HG03565 (cell line): Measurements from ENCODE around the gene VMA21.

Experiments used
- ATAC-seq: cut with Tn5 transposase; IDR thresholded peaks from one replicate; pipeline ENCODE4 v1.9.1; 2021; ENCODE audit warnings: mild to moderate bottlenecking, moderate library complexity; ENCODE audit not compliant: unreplicated experiment

VMA21 gene

GRCh38 chrX:151396825-151397740 lies at the start of gene VMA21:
Gene VMA21, plus strand, starts transcription at chrX:151397206. Its CDS starts 103 bp downstream, at chrX:151397309.
- ATAC-seq, result peak; percentile 59

- ATAC-seq, result no peak
Measured at GRCh38 chrX:151359341-151359740, 37.7 kb upstream of the VMA21 start.

- no peak for ATAC-seq
Measured at GRCh38 chrX:151359931-151360871, 36.8 kb upstream of the VMA21 start.

GRCh38 chrX:151363316-151363715 lies 33.7 kb upstream of the VMA21 start:
- peak; percentile 45 for ATAC-seq

GRCh38 chrX:151365579-151365978 lies 31.4 kb upstream of the VMA21 start:
- ATAC-seq, result no peak

- no peak for ATAC-seq
Measured at GRCh38 chrX:151370906-151371305, 26.1 kb upstream of the VMA21 start.

- no peak for ATAC-seq
Measured at GRCh38 chrX:151384807-151385206, 12.2 kb upstream of the VMA21 start.

GRCh38 chrX:151386838-151387459 lies 10.1 kb upstream of the VMA21 start:
- ATAC-seq, result no peak

GRCh38 chrX:151391722-151392121 lies 5.3 kb upstream of the VMA21 start:
- no peak for ATAC-seq

- ATAC-seq, result peak; percentile 37
Measured at GRCh38 chrX:151393514-151393913, 3.5 kb upstream of the VMA21 start.

GRCh38 chrX:151396042-151396824 lies 773 bp upstream of the VMA21 start:
- peak; percentile 20 for ATAC-seq

- ATAC-seq, result peak; percentile 11
Measured at GRCh38 chrX:151397741-151398070, 700 bp downstream of the VMA21 start.

GRCh38 chrX:151398346-151398745 lies 1.3 kb downstream of the VMA21 start:
- ATAC-seq, result no peak

GRCh38 chrX:151402719-151403390 lies 5.8 kb downstream of the VMA21 start:
- ATAC-seq, result no peak

GRCh38 chrX:151416579-151416978 lies 19.6 kb downstream of the VMA21 start:
- ATAC-seq, result no peak

GRCh38 chrX:151419782-151420181 lies 22.8 kb downstream of the VMA21 start:
- no peak for ATAC-seq

- ATAC-seq, result no peak
Measured at GRCh38 chrX:151424505-151424904, 27.5 kb downstream of the VMA21 start.

- no peak for ATAC-seq
Measured at GRCh38 chrX:151448509-151448908, 51.5 kb downstream of the VMA21 start.

GRCh38 chrX:151458824-151459223 lies 61.8 kb downstream of the VMA21 start:
- no peak for ATAC-seq
